Effector CD8-positive, alpha-beta T cell (primary cell): ENCODE measurements around the gene MARCHF9.
A peak's percentile ranks its signal among the peaks of the same experiment; 100 is the strongest.

ENCODE experiments used
- DNase-seq: peaks from one replicate; lab custom pipeline; 2025; lab: John Stamatoyannopoulos, UW

Gene MARCHF9

GRCh38 chr12:57796996-57797395, 42.1 kb downstream of the MARCHF9 start:
- no peak for DNase-seq

- no peak for DNase-seq
Observed at GRCh38 chr12:57797933-57798332, 43.0 kb downstream of the MARCHF9 start.

DNA sequence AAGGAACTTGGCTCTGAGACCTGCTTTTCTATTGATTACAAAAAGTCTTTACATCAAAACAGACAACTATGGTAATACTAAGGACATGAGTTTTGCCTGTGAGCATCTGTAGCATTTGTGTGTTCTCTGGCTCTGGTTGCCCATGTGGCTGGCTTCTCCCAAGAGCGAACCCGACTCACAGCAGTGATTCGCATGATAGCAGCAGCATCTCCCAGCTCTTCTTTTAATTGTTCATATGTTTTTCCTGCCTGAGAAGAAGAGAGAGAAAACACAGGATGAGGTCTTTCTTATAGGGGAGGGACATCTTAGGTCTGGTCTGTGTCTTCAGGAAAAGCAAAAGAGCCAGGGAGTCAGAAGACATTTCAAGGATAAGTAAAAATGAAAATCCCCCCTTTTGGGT, 46.1 kb downstream of the MARCHF9 start:
- no peak for DNase-seq

- DNase-seq, result no peak
Observed at GRCh38 chr12:57802607-57803006, 47.7 kb downstream of the MARCHF9 start.

GRCh38 chr12:57803319-57803893, 48.5 kb downstream of the MARCHF9 start:
- DNase-seq, result peak; percentile 12

DNA sequence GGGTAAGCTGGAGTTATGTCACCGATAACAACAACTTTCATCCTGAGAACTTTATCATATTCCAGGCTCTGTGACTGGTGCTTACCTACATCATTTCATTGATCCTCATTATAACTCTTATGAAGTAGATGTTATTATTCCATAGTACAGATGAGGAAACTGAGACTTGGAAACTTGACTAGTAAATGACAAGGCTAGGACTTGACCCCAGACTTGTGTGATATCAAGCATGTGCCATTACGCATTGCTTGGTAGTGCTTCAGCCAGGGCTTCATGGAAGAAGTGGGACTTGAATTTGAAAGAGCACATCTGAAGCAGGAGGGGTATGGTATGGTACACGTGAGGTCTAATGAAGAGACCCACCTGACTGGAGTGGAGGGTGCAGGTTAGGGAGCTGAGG, 51.8 kb downstream of the MARCHF9 start:
- DNase-seq, result no peak

GRCh38 chr12:57807285-57807684, 52.4 kb downstream of the MARCHF9 start:
- no peak for DNase-seq

DNA sequence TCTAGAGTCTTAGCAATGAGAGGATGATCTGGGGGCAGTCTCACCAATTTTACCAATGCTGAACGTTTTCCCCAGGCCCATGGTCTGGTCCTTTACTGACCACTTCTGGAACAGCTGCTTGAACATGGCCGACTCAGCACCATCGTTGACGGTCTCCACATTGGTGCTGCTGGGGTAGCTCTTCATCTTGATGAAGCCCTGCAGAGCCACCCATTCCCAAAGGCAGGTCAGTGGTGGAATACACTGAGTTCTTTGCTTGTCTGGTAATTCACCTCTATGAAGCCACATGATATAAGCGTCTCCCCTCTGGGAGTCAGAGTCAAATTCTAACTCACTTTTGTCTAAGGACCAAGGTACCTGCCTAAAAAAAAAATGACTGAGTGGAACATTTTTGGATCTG, 53.4 kb downstream of the MARCHF9 start:
- DNase-seq, result no peak

DNA sequence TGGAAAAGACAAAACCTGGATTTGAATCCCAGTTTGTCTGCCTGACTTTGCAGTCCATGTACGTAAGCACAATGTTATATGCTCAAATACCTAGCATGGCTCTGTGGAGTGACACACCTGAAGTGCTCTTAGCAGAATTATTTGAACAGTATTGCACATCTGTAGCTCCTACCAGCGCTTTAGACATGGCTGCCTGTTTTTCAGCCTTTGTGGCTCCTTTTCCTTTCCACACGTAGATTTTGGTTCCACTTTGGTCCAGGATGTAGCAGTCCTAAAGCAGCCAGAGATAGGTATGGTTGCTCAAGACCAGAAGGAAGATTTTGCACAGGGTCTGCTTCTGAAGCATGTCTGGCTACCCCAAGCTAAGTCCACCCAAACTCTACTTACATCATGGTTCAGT, 54.5 kb downstream of the MARCHF9 start:
- no peak for DNase-seq
